ENCODE measurements around the gene TRAP1. TPM values are rescaled to one million over a fixed set of nuclear protein-coding genes. Genes with fewer than 3 reads are reported as not detected.
A peak's percentile ranks its signal among the peaks of the same experiment; 100 is the strongest.

The TRAP1 gene
- total and polyA plus RNA-seq, 12 donors: 59.8 to 113 (median 87.9) TPM

- WGBS, 4 donors: 76 to 87% (median 80%) methylated on average over 19 of the region's 19 CpGs
- no peak for DNase-seq
- Histone ChIP-seq H3K27ac (peak overlapping the region in 3 of 5 donors; percentile 15 to 60 (median 24)), H3K9me3 (replicated peaks in 1 of 3) (no peaks in the 10 kb centered on the region), H3K36me3 (replicated peaks in 1 of 2) (peaks cover 0 to 17% of the 10 kb centered on the region in 2 donors), H3K4me3 (peak overlapping the region in 2 of 4 donors; percentile 23 to 45), H3K27me3 (no peaks in the 10 kb centered on the region), H3K4me1 (replicated peaks in 1 of 2) (peaks cover 4 to 8% of the 10 kb centered on the region in 2 donors)
- no peak for TF ChIP-seq CTCF (IDR thresholded peaks at IDR 0.05)
- no peak for TF ChIP-seq POLR2A (IDR thresholded peaks at IDR 0.05)
- intact Hi-C loops (cut with DNase I): loop anchor here in 1 of 2 donors (5.0 kb wide), 1 partner anchor 186 kb away; no protein-coding TSS in a partner anchor
These were observed 26.2 kb downstream of the TRAP1 start for GRCh38 chr16:3690980-3691720.

- Histone ChIP-seq H3K9me3 (replicated peaks in 1 of 3) (no peaks in the 10 kb centered on the region), H3K4me3 (peak overlapping the region in 2 of 4 donors; percentile 23 to 45), H3K27me3 (no peaks in the 10 kb centered on the region), H3K4me1 (replicated peaks in 1 of 2) (peaks cover 4 to 8% of the 10 kb centered on the region in 2 donors), H3K27ac (peak overlapping the region in 3 of 5 donors; percentile 15 to 60 (median 24)), H3K36me3 (replicated peaks in 1 of 2) (peaks cover 0 to 24% of the 10 kb centered on the region in 2 donors)
- intact Hi-C loops (cut with DNase I): loop anchor here in 1 of 2 donors (5.0 kb wide), 1 partner anchor 187 kb away; no protein-coding TSS in a partner anchor
- TF ChIP-seq CTCF (IDR thresholded peaks at IDR 0.05) (peak; percentile 92 to 95 (median 94)), POLR2A (IDR thresholded peaks at IDR 0.05) (peak in 1 of 2 donors; percentile 23)
- peak; percentile 92 to 98 (median 94) for DNase-seq
- 10 to 22% (median 15%) methylated on average over 15 to 18 of the region's 18 CpGs for WGBS, 4 donors
These were observed 26.8 kb downstream of the TRAP1 start for GRCh38 chr16:3690470-3690928.

DNA sequence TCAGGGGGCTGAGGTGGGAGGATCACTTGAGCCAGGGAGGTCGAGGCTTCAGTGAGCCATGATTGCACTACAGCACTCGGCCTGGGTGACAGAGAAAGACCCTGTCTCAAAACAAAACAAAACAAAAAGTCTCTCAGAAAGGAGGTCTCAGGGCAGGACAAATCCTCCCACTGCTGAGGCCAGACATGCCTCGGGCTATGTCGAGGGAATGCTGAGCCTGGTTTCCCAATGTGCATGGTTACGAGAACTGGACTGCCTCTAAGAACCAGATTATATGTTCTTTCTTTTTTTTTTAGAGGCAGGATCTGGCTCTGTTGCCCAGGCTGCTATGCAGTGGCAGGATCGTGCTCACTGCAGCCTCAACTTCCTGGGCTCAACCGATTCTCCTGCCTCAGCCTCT is 27.6 kb downstream of the TRAP1 start:
- Histone ChIP-seq H3K4me1 (replicated peaks in 1 of 2) (peaks cover 4 to 8% of the 10 kb centered on the region in 2 donors), H3K36me3 (replicated peaks in 1 of 2) (peaks cover 0 to 31% of the 10 kb centered on the region in 2 donors), H3K4me3 (no peak overlapping the region), H3K9me3 (replicated peaks in 1 of 3) (no peaks in the 10 kb centered on the region), H3K27ac (peak overlapping the region in 1 of 5 donors; percentile 5), H3K27me3 (no peaks in the 10 kb centered on the region)
- intact Hi-C loops (cut with DNase I): loop anchor here in 1 of 2 donors (5.0 kb wide), 1 partner anchor 188 kb away; no protein-coding TSS in a partner anchor
- TF ChIP-seq CTCF (IDR thresholded peaks at IDR 0.05) (no peak), POLR2A (IDR thresholded peaks at IDR 0.05) (no peak)
- WGBS, 4 donors: 87 to 91% (median 88%) methylated on average over 7 of the region's 7 CpGs
- no peak for DNase-seq

- Histone ChIP-seq H3K27ac (no peak overlapping the region), H3K4me3 (no peak overlapping the region), H3K9me3 (replicated peaks in 1 of 3) (no peaks in the 10 kb centered on the region), H3K36me3 (replicated peaks in 1 of 2) (peaks cover 0 to 38% of the 10 kb centered on the region in 2 donors), H3K4me1 (replicated peaks in 1 of 2) (peaks cover 4 to 8% of the 10 kb centered on the region in 2 donors), H3K27me3 (no peaks in the 10 kb centered on the region)
- TF ChIP-seq POLR2A (IDR thresholded peaks at IDR 0.05): no peak
- TF ChIP-seq CTCF (IDR thresholded peaks at IDR 0.05): no peak
- 81 to 89% (median 81%) methylated on average over 9 of the region's 9 CpGs for WGBS, 4 donors
- no peak for DNase-seq
- intact Hi-C loops (cut with DNase I): no loop called here
These were observed 29.5 kb downstream of the TRAP1 start for GRCh38 chr16:3687792-3688191.

Measured in adrenal gland (tissue), 12 donors.